ENCODE measurements around the gene NLGN4Y.

- no peak for TF ChIP-seq CTCF (IDR thresholded peaks at IDR 0.05; ENCODE audit: insufficient read depth, low read length, poor library complexity, severe bottlenecking)
- TF ChIP-seq EZH2phosphoT487 (conservative IDR thresholded peaks at IDR 0.05; ENCODE audit: low read length) = no peak
These were observed 34.1 kb upstream of the NLGN4Y start for GRCh38 chrY:14490226-14490625.
